Hepatocyte (in vitro differentiated cells): ENCODE results near the gene IL22RA1. TPM values are rescaled to one million over a fixed set of nuclear protein-coding genes. Genes with fewer than 3 reads are reported as not detected.

Experiments
- DNase-seq: peaks from one replicate; pipeline ENCODE4 v3.0.0-alpha.2; 2016; ENCODE audit warnings: low spot score
- H2AFZ ChIP-seq: fragments of 200-600 bp; sonication (generic); 2 replicates; pipeline ENCODE4 v1.6.0; 2016; ENCODE audit warnings: antibody characterized with exemption, mild to moderate bottlenecking
- H3K27ac ChIP-seq: fragments of 200-600 bp; sonication (generic); 2 replicates; pipeline ENCODE4 v1.5.1; 2016; ENCODE audit warnings: mild to moderate bottlenecking
- H3K27me3 ChIP-seq: fragments of 200-600 bp; sonication (generic); 2 replicates; pipeline ENCODE4 v1.6.1; 2016
- H3K36me3 ChIP-seq: fragments of 200-600 bp; sonication (generic); replicated peaks from 2 replicates; pipeline ENCODE4 v1.5.1; 2016; ENCODE audit warnings: low read depth; ENCODE audit not compliant: insufficient read depth
- H3K4me1 ChIP-seq: fragments of 200-600 bp; sonication (generic); 2 replicates; pipeline ENCODE4 v1.5.1; 2016; ENCODE audit warnings: mild to moderate bottlenecking, moderate library complexity; ENCODE audit not compliant: insufficient read depth
- H3K4me2 ChIP-seq: fragments of 200-600 bp; sonication (generic); 2 replicates; pipeline ENCODE4 v1.6.0; 2016
- H3K4me3 ChIP-seq: fragments of 200-600 bp; sonication (generic); 2 replicates; pipeline ENCODE4 v1.5.1; 2016; ENCODE audit warnings: mild to moderate bottlenecking
- H3K79me2 ChIP-seq: fragments of 200-600 bp; sonication (generic); 2 replicates; pipeline ENCODE4 v1.6.0; 2017; ENCODE audit warnings: mild to moderate bottlenecking
- H3K9me2 ChIP-seq: fragments of 200-600 bp; sonication (generic); replicated peaks from 2 replicates; pipeline ENCODE4 v1.6.0; 2017; ENCODE audit warnings: mild to moderate bottlenecking; ENCODE audit not compliant: insufficient read depth
- H3K9me3 ChIP-seq: fragments of 200-600 bp; sonication (generic); 2 replicates; pipeline ENCODE4 v1.5.1; 2016; ENCODE audit warnings: low read depth, mild to moderate bottlenecking
- H4K20me1 ChIP-seq: fragments of 200-600 bp; sonication (generic); 2 replicates; pipeline ENCODE4 v1.6.0; 2016; ENCODE audit warnings: mild to moderate bottlenecking; ENCODE audit not compliant: insufficient read depth, poor library complexity, severe bottlenecking
- EZH2 ChIP-seq: fragments of 200-600 bp; sonication (generic); IDR thresholded peaks from 2 replicates; pipeline ENCODE4 v1.6.1; 2016; ENCODE audit warnings: antibody characterized with exemption, mild to moderate bottlenecking, borderline replicate concordance
- EZH2phosphoT487 ChIP-seq: fragments of 200-600 bp; sonication (generic); IDR thresholded peaks from one replicate; pipeline ENCODE4 v1.6.1; 2018; ENCODE audit warnings: antibody characterized with exemption, mild to moderate bottlenecking, low read depth, moderate library complexity; ENCODE audit not compliant: unreplicated experiment, severe bottlenecking
- WGBS: methylation state at CpG from one replicate; pipeline ENCODE4 v1.1.6; 2016; ENCODE audit warnings: low lambda C conversion rate; ENCODE audit errors: missing lambda C conversion rate; 5-methylcytosine and 5-hydroxymethylcytosine counted together
- polyA plus RNA-seq: library from polyadenylated mRNA; unstranded; fragments of >200 nt; fragmentation: Nextera tagmentation; extraction: Ambion mirVana; gene quantifications from 2 replicates; pipeline ENCODE4 v1.2.1, GENCODE V29; 2016
- total RNA-seq: library from RNA; depleted of rRNA; stranded (reverse); fragments of >200 nt; gene quantifications from 2 replicates; pipeline ENCODE4 v1.2.3, GENCODE V29; 2014
- TF ChIP-seq, protein P1 (sequence below): fragments of 200-600 bp; sonication (generic); IDR thresholded peaks from 2 replicates; pipeline ENCODE4 v1.5.1; 2016; ENCODE audit warnings: antibody characterized with exemption, mild to moderate bottlenecking; ENCODE audit not compliant: poor library complexity

The IL22RA1 gene
- total and polyA plus RNA-seq, 2 experiments from 2014 or later = 6.1 to 8.2 TPM

DNA sequence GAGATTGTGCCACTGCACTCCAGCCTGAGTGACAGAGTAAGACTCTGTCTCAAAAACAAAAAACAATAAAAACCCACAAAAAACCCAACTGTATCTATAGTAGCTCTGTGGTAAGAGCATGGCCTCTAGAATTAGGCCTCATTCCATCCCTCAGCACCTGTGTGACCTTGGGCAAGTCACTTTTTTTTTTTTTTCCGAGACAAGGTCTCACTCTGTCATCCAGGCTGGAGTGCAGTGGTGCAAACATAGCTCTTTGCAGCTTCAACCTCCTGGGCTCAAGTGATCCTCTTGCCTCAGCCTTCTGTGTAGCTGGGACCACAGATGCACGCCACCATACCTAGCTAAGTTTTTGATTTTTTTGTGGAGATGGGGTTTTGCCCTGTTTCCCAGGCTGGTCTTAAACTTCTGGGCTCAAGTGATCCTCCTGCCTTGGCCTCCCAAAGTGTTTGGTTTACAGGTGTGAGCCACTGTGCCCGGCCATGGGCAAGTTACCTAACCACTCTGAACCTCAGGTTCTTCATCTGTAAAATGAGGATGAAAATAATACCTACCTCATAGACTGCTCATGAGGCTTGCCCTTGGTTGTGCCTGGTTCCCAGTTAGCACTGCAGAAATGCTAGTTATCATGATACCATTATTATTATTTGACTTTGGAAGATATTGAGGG, 15.7 kb downstream of the IL22RA1 start:
- Histone ChIP-seq H3K9me2 (no peaks in the 10 kb centered on the region), H3K9me3 (no peaks in the 10 kb centered on the region), H3K4me1 (no peaks in the 10 kb centered on the region), H3K27me3 (no peaks in the 10 kb centered on the region), H2AFZ (no peak overlapping the region), H3K4me2 (no peak overlapping the region), H3K27ac (no peak overlapping the region), H4K20me1 (no peaks in the 10 kb centered on the region), H3K4me3 (no peak overlapping the region), H3K36me3 (no peaks in the 10 kb centered on the region), H3K79me2 (no peaks in the 10 kb centered on the region)
- DNase-seq = no peak
- TF ChIP-seq, protein P1, sequence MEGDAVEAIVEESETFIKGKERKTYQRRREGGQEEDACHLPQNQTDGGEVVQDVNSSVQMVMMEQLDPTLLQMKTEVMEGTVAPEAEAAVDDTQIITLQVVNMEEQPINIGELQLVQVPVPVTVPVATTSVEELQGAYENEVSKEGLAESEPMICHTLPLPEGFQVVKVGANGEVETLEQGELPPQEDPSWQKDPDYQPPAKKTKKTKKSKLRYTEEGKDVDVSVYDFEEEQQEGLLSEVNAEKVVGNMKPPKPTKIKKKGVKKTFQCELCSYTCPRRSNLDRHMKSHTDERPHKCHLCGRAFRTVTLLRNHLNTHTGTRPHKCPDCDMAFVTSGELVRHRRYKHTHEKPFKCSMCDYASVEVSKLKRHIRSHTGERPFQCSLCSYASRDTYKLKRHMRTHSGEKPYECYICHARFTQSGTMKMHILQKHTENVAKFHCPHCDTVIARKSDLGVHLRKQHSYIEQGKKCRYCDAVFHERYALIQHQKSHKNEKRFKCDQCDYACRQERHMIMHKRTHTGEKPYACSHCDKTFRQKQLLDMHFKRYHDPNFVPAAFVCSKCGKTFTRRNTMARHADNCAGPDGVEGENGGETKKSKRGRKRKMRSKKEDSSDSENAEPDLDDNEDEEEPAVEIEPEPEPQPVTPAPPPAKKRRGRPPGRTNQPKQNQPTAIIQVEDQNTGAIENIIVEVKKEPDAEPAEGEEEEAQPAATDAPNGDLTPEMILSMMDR = no peak
- TF ChIP-seq EZH2phosphoT487 = no peak
- TF ChIP-seq EZH2 = no peak
- WGBS = 94% methylated on average over 3 of the region's 3 CpGs

DNA sequence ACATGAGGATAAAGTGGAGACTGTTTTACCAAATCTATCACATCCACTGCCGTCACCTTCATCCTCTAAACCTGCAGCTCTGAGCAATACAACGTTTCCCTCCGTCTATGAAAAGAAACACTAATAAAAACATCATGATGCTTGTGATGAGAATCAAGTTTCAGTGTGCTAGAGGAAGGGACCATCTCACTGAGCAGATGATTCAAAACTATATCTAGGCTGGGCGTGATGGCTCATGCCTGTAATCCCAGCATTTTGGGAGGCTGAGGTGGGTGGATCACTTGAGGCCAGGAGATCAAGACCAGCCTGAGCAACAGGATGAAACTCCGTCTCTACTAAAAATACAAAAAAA, 16.3 kb downstream of the IL22RA1 start:
- H3K9me2 ChIP-seq = no peaks in the 10 kb centered on the region
- DNase-seq = no peak
- no peaks in the 10 kb centered on the region for H3K4me1 ChIP-seq
- H3K4me3 ChIP-seq = no peak overlapping the region
- H3K4me2 ChIP-seq = no peak overlapping the region
- no peaks in the 10 kb centered on the region for H3K79me2 ChIP-seq
- H3K9me3 ChIP-seq = no peaks in the 10 kb centered on the region
- H3K27ac ChIP-seq = no peak overlapping the region
- H2AFZ ChIP-seq = no peak overlapping the region
- no peaks in the 10 kb centered on the region for H3K36me3 ChIP-seq
- TF ChIP-seq EZH2phosphoT487 (no peak), EZH2 (no peak)
- TF ChIP-seq, protein P1 = no peak
- WGBS = 73% methylated on average over 5 of the region's 5 CpGs
- no peaks in the 10 kb centered on the region for H3K27me3 ChIP-seq
- H4K20me1 ChIP-seq = no peaks in the 10 kb centered on the region

DNA sequence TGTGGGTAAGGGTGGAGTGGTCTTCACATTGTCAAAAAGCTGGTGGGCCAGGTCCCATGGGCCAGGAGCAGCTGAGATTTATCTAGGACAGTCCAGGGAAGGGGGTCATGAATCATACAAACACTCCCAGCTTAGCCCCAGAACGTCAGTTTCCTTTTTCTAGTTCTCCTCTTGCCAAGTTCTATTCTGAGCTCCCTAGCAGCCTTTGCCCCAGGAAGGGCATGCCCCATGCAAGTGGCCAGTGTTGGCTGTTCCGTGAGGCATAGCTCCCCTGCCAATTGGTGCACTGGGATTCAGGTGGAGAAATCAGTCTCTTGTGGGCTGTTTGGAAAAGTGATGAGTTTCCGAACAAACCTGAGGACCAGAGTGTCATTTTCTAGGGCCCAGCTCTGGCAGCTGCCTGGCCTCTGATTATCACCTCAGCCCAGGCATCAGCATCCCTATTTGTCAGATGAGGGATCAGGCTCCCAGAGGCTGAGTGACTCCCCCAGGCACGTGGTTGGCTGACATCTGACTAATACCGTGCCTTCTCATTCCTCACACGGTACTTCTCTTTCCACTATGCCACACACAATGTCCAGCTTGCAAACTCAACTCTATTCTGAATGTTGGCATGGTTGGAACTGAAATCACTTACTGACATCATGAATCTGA, 16.8 kb downstream of the IL22RA1 start:
- Histone ChIP-seq H3K27me3 (no peaks in the 10 kb centered on the region), H2AFZ (no peak overlapping the region), H3K79me2 (no peaks in the 10 kb centered on the region), H3K36me3 (no peaks in the 10 kb centered on the region), H3K4me3 (no peak overlapping the region), H3K4me1 (no peaks in the 10 kb centered on the region), H3K9me3 (no peaks in the 10 kb centered on the region), H4K20me1 (no peaks in the 10 kb centered on the region), H3K27ac (no peak overlapping the region), H3K9me2 (no peaks in the 10 kb centered on the region), H3K4me2 (no peak overlapping the region)
- TF ChIP-seq, protein P1 = no peak
- no peak for TF ChIP-seq EZH2
- TF ChIP-seq EZH2phosphoT487 = no peak
- DNase-seq = no peak
- WGBS = 69% methylated on average over 6 of the region's 6 CpGs
